SK-N-MC (cell line): ENCODE results near the gene RANBP17.

Source experiments
- DNase-seq: peaks from one replicate; pipeline ENCODE4 v3.0.0-alpha.2; 2011; ENCODE audit warnings: low read depth, low spot score
- H3K27ac ChIP-seq: fragments of 200-600 bp; sonication (generic); 2 replicates; pipeline ENCODE4 v1.5.1; 2016; ENCODE audit warnings: mixed run types
- H3K36me3 ChIP-seq: fragments of 200-600 bp; sonication (generic); 2 replicates; pipeline ENCODE4 v1.6.1; 2017; ENCODE audit warnings: antibody characterized with exemption, low read length, mixed read lengths; ENCODE audit not compliant: insufficient read depth
- H3K4me3 ChIP-seq: fragments of 200-600 bp; sonication (generic); 2 replicates; pipeline ENCODE4 v1.5.1; 2016
- H3K9ac ChIP-seq: fragments of 200-600 bp; sonication (generic); 2 replicates; pipeline ENCODE4 v1.8.0; 2017; ENCODE audit warnings: mixed run types, mixed read lengths; ENCODE audit not compliant: insufficient read length
- H3K9me3 ChIP-seq: fragments of 200-600 bp; sonication (generic); 2 replicates; pipeline ENCODE4 v1.6.1; 2017; ENCODE audit warnings: low read depth, mild to moderate bottlenecking, antibody characterized with exemption, low read length, moderate library complexity, mixed read lengths
- EZH2 ChIP-seq: fragments of 200-600 bp; sonication (generic); IDR thresholded peaks from one replicate; pipeline ENCODE4 v1.6.1; 2017; ENCODE audit warnings: antibody characterized with exemption
- FOXP2 ChIP-seq: optimal IDR thresholded peaks from 2 replicates; pipeline ENCODE3; 2011; ENCODE audit warnings: mild to moderate bottlenecking, moderate library complexity; ENCODE audit not compliant: insufficient read depth; ENCODE audit errors: extremely low read length, control extremely low read depth
- POLR2AphosphoS5 ChIP-seq: IDR thresholded peaks from 2 replicates; pipeline ENCODE4 v1.6.1; 2012; ENCODE audit warnings: mild to moderate bottlenecking, low read depth, low read length, borderline replicate concordance

The RANBP17 gene

DNA sequence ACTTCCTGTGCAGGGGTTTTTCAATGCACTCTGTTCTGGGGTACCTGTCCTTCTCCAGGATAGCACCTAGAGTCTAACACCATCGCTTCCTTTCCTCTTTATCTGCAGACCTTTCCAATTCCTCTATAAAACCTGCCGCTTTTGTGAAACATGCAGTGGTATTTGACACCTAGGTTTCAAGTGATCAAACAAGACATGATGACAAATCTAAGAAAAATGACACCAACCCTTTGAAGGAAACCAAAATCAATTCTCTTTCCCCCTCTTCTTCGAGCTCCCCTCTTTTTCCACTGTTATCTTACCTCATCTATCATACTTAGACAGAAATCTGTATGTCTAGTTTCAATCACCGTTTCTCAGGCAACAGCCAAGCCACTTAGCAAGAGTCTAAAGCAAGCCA is 25.6 kb upstream of the RANBP17 start:
- no peak overlapping the region for H3K27ac ChIP-seq
- no peaks in the 10 kb centered on the region for H3K9me3 ChIP-seq
- DNase-seq = no peak
- H3K9ac ChIP-seq = no peak overlapping the region
- H3K4me3 ChIP-seq = no peak overlapping the region
- no peaks in the 10 kb centered on the region for H3K36me3 ChIP-seq
- no peak for TF ChIP-seq EZH2

DNA sequence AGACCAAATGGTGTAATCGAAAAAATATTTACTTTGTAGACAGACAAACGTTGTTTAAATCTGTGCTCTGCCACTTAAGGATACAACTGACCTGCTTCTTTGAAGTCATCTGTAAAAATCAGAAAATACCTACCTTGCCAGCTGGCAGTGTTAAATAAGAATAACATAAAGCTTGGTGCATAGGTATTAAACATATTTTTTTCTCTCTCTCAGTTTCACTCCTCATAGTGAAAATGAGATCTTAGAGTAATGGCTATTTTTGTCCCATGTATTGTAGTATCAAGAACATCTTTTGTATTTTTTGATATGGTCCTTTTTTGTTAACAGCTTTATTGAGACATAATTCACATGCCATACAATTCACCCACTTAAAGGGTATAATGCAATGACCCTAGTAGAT is 17.9 kb upstream of the RANBP17 start:
- no peak overlapping the region for H3K27ac ChIP-seq
- TF ChIP-seq POLR2AphosphoS5 = no peak
- H3K4me3 ChIP-seq = no peak overlapping the region
- H3K36me3 ChIP-seq = no peaks in the 10 kb centered on the region
- no peaks in the 10 kb centered on the region for H3K9me3 ChIP-seq
- DNase-seq = no peak
- no peak overlapping the region for H3K9ac ChIP-seq

DNA sequence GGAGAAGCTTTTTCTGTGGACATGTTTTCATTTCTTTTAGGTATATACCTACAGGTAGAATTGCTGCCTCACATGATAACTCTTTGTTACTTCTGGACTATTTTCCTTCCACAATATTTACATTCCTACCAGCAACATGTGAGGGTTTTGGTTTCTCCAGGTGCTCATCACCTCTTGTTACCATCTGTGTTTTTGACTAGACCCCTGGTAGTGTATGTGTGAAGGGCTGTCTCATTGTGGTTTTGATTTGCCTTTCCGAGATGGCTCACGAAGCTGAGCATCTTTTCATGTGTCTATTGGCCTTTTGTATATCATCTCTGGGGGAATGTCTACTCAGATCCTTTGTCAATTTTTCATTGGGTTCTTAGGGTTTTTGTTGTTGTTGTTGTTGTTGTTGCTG is 17.2 kb upstream of the RANBP17 start:
- H3K9me3 ChIP-seq = no peaks in the 10 kb centered on the region
- no peak overlapping the region for H3K27ac ChIP-seq
- no peak overlapping the region for H3K9ac ChIP-seq
- no peak for DNase-seq
- no peaks in the 10 kb centered on the region for H3K36me3 ChIP-seq
- TF ChIP-seq POLR2AphosphoS5 (no peak), EZH2 (no peak), FOXP2 (no peak)
- no peak overlapping the region for H3K4me3 ChIP-seq

DNA sequence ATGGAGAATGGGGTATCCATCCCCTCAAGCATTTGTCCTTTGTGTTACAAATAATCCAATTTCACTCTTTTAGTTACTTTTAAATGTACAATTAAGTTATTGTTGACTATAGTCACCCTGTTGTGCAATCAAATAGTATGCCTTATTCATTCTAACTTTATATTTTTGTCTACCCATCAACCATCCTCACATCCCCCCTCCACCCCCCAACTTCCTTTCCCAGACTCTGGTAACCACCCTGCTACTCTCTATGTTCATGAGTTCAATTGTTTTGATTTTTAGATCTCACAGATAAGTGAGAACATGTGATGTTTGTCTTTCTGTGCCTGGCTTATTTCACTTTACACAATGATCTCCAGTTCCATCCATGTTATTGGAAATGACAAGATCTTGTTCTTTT is 15.4 kb upstream of the RANBP17 start:
- H3K27ac ChIP-seq = no peak overlapping the region
- no peak overlapping the region for H3K9ac ChIP-seq
- no peaks in the 10 kb centered on the region for H3K9me3 ChIP-seq
- TF ChIP-seq POLR2AphosphoS5 = no peak
- DNase-seq = no peak
- no peaks in the 10 kb centered on the region for H3K36me3 ChIP-seq
- no peak overlapping the region for H3K4me3 ChIP-seq

DNA sequence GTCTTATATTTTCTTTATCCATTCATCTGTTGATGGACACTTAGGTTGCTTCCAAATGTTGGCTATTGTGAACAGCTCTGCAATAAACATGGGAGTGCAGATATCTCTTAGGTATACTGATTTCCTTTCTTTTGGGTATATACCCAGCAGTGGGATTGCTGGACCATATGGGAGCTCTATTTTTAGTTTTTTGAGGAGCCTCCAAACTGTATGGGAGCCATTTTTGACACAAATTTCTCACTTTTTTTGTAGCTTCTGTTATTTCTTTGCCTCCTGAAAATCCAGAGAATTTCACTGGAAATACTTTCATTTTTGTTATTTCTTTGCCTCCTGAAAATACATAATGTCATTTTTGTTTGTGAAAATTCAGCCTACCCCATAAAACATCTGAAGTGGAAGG is 15.0 kb upstream of the RANBP17 start:
- H3K4me3 ChIP-seq = no peak overlapping the region
- DNase-seq = no peak

DNA sequence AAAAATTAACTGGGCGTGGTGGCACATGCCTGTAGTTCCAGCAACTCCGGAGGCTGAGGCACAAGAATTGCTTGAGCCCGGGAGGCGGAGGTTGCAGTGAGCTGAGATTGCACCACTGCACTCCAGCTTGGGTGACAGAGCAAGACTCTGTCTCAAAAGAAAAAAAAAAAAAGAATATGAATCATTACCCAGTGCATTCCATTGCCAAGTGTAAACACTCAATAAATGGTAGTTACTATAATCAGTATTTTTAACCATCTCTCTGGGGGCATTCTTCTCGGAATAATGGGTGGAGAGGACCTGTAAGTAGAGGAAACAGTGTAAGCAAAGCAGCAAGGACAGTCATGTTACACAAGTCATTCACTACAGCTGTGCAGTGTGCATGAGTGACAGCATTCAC is 13.8 kb upstream of the RANBP17 start:
- no peak for DNase-seq
- Histone ChIP-seq H3K36me3 (no peaks in the 10 kb centered on the region), H3K4me3 (no peak overlapping the region), H3K9me3 (no peaks in the 10 kb centered on the region), H3K9ac (no peak overlapping the region), H3K27ac (no peak overlapping the region)
- TF ChIP-seq POLR2AphosphoS5 (no peak), FOXP2 (no peak), EZH2 (no peak)

More for the DNA sequence above, 15.0 kb upstream of the RANBP17 start:
- TF ChIP-seq FOXP2 (no peak), POLR2AphosphoS5 (no peak), EZH2 (no peak)
- H3K27ac ChIP-seq = no peak overlapping the region
- H3K9ac ChIP-seq = no peak overlapping the region
- H3K9me3 ChIP-seq = no peaks in the 10 kb centered on the region
- H3K36me3 ChIP-seq = no peaks in the 10 kb centered on the region

DNA sequence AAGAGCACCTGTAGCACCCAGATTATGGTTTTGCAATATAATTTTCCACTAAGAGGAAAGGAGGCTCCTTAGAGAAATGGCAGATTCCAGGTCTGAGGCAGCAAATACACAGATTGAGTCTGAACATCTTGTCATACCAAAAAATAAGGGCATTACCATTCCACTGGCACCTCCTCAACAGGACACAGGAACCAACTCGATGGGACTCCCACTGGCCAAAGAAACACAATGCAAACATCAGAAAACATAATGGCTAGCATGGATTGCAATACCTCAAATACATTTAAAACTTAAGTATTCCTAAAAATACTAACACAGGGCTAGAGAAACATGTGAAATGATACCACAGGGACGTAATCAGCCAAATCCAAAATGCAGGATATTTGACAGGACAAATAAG is 12.4 kb upstream of the RANBP17 start:
- TF ChIP-seq POLR2AphosphoS5 = no peak
- TF ChIP-seq FOXP2 = no peak
- no peak for TF ChIP-seq EZH2
- Histone ChIP-seq H3K4me3 (no peak overlapping the region), H3K9me3 (no peaks in the 10 kb centered on the region), H3K36me3 (no peaks in the 10 kb centered on the region), H3K9ac (no peak overlapping the region), H3K27ac (no peak overlapping the region)
- DNase-seq = no peak

DNA sequence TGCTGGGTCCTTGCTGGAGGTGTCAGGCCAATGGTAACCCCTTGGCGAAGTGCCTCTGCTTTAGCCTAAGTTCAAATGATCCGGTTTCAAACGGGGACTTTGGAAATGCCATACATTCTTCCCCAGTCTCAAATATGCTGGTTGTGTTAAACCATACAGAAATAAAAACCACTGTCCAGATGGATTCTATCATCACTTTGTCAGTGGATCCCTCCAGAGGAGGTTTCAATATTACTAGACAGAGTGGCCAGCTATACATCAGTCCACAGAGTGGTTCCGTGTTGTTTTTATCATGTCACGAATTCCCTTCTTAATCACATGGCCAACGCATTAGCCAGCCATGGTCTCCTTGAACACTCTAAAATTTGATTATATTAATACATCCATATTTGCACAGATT is 7.3 kb upstream of the RANBP17 start:
- no peaks in the 10 kb centered on the region for H3K9me3 ChIP-seq
- no peaks in the 10 kb centered on the region for H3K36me3 ChIP-seq
- TF ChIP-seq POLR2AphosphoS5 (no peak), FOXP2 (no peak), EZH2 (no peak)
- no peak overlapping the region for H3K4me3 ChIP-seq
- DNase-seq = no peak
- no peak overlapping the region for H3K27ac ChIP-seq
- no peak overlapping the region for H3K9ac ChIP-seq

DNA sequence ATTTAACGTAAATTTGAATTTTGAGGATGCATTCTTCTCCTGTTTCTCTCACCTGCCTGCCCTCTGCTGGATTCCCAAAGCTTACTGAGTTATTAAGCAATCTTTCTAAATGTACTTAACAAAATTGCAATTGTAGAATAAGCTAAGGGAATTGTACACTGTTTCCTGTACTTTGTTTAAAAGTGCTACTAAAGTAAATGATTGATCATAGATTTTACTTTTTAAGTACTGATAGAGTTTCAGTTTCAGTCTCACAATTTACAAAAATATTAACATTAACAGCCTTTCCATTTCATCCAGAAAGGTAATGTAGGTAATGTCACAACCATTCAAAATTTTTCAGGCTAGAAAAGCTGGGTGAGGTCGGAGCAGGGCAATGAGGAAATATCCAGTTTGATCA is 4.8 kb upstream of the RANBP17 start:
- H3K36me3 ChIP-seq = no peaks in the 10 kb centered on the region
- no peak overlapping the region for H3K27ac ChIP-seq
- no peak overlapping the region for H3K4me3 ChIP-seq
- H3K9ac ChIP-seq = no peak overlapping the region
- DNase-seq = no peak
- no peaks in the 10 kb centered on the region for H3K9me3 ChIP-seq
- no peak for TF ChIP-seq POLR2AphosphoS5
- no peak for TF ChIP-seq EZH2
- no peak for TF ChIP-seq FOXP2

DNA sequence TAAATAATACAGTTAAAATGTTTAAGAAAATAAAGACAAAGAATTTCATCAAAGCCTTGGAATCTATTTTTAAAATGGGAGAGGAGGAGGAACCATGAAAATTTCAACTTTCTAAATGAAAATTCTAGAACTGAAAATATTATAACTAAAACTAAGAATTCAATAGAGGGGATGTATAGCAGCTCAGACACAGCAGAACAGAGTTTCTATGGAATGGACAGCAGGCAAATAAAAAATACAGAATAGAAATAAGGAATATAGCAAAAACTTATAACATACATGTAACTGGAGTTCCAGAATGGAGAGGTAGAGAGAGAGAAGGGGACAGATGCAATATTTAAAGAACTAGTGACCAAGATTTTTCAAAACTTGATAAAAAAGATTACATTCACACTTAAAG is 1.4 kb upstream of the RANBP17 start:
- no peak for TF ChIP-seq EZH2
- no peak for TF ChIP-seq POLR2AphosphoS5
- no peak for TF ChIP-seq FOXP2
- DNase-seq = no peak
- H3K9me3 ChIP-seq = no peaks in the 10 kb centered on the region

More for the DNA sequence above, 1.4 kb upstream of the RANBP17 start:
- H3K27ac ChIP-seq = no peak overlapping the region
- H3K9ac ChIP-seq = no peak overlapping the region
- no peaks in the 10 kb centered on the region for H3K36me3 ChIP-seq
- no peak overlapping the region for H3K4me3 ChIP-seq
